Neural progenitor cell (in vitro differentiated cells): ENCODE data around the gene HOXC5. TPM values are rescaled to one million over a fixed set of nuclear protein-coding genes. Genes with fewer than 3 reads are reported as not detected.
A peak's percentile ranks its signal among the peaks of the same experiment; 100 is the strongest.

ENCODE experiments used
- DNase-seq: peaks from one replicate; pipeline ENCODE4 v3.0.0-alpha.2; 2016; ENCODE audit warnings: low spot score
- H2AFZ ChIP-seq: fragments of 200-600 bp; sonication (generic); replicated peaks from 2 replicates; pipeline ENCODE4 v1.6.1; 2016; ENCODE audit warnings: antibody characterized with exemption
- H3F3A ChIP-seq: fragments of 200-600 bp; sonication (generic); 2 replicates; pipeline ENCODE4 v1.6.1; 2016; ENCODE audit warnings: antibody characterized with exemption, low read depth
- H3K27ac ChIP-seq: fragments of 200-600 bp; sonication (generic); 2 replicates; pipeline ENCODE4 v1.5.1; 2016; ENCODE audit warnings: mild to moderate bottlenecking
- H3K27me3 ChIP-seq: fragments of 200-600 bp; sonication (generic); 2 replicates; pipeline ENCODE4 v1.6.1; 2016; ENCODE audit warnings: mild to moderate bottlenecking, moderate library complexity
- H3K36me3 ChIP-seq: fragments of 200-600 bp; sonication (generic); 2 replicates; pipeline ENCODE4 v1.5.1; 2016
- H3K4me1 ChIP-seq: fragments of 200-600 bp; sonication (generic); 2 replicates; pipeline ENCODE4 v1.6.1; 2016; ENCODE audit warnings: mixed run types
- H3K4me2 ChIP-seq: fragments of 200-600 bp; sonication (generic); 2 replicates; pipeline ENCODE4 v1.6.1; 2016
- H3K4me3 ChIP-seq: fragments of 200-600 bp; sonication (generic); 2 replicates; pipeline ENCODE4 v1.5.1; 2016
- H3K79me2 ChIP-seq: fragments of 200-600 bp; sonication (generic); 2 replicates; pipeline ENCODE4 v1.6.1; 2016; ENCODE audit warnings: low read depth
- H3K9ac ChIP-seq: fragments of 200-600 bp; sonication (generic); 2 replicates; pipeline ENCODE4 v1.6.1; 2016
- H3K9me3 ChIP-seq: fragments of 200-600 bp; sonication (generic); 2 replicates; pipeline ENCODE4 v1.5.1; 2016; ENCODE audit warnings: low read depth
- H4K20me1 ChIP-seq: fragments of 200-600 bp; sonication (generic); 2 replicates; pipeline ENCODE4 v1.6.1; 2016; ENCODE audit warnings: low read depth
- H3K27ac Mint-ChIP-seq: 3 replicates; pipeline ENCODE4 v1.8.0; 2021; ENCODE audit warnings: mixed read lengths
- H3K27me3 Mint-ChIP-seq: 2 replicates; pipeline ENCODE4 v1.8.0; 2022; ENCODE audit warnings: low read depth, mild to moderate bottlenecking, inconsistent platforms, moderate library complexity, mixed read lengths; ENCODE audit not compliant: insufficient read depth
- H3K36me3 Mint-ChIP-seq: 3 replicates; pipeline ENCODE4 v1.8.0; 2021; ENCODE audit warnings: mixed read lengths
- H3K4me1 Mint-ChIP-seq: 3 replicates; pipeline ENCODE4 v1.8.0; 2021; ENCODE audit warnings: mixed read lengths
- H3K4me3 Mint-ChIP-seq: 3 replicates; pipeline ENCODE4 v1.8.0; 2021; ENCODE audit warnings: mild to moderate bottlenecking, moderate library complexity, mixed read lengths
- H3K9me3 Mint-ChIP-seq: 3 replicates; pipeline ENCODE4 v1.8.0; 2020; ENCODE audit warnings: mixed read lengths
- CTCF ChIP-seq: fragments of 200-600 bp; sonication (generic); IDR thresholded peaks from 2 replicates; pipeline ENCODE4 v1.5.1; 2017; ENCODE audit warnings: antibody characterized with exemption, mild to moderate bottlenecking
- EZH2 ChIP-seq: fragments of 200-600 bp; sonication (generic); IDR thresholded peaks from 2 replicates; pipeline ENCODE4 v1.6.1; 2017; ENCODE audit warnings: antibody characterized with exemption, mild to moderate bottlenecking, moderate library complexity
- EZH2phosphoT487 ChIP-seq: fragments of 200-600 bp; sonication (generic); IDR thresholded peaks from 2 replicates; pipeline ENCODE4 v1.6.1; 2017; ENCODE audit warnings: antibody characterized with exemption
- total RNA-seq: library from RNA; depleted of rRNA; stranded (reverse); fragments of >200 nt; gene quantifications from 2 replicates; pipeline ENCODE4 v1.2.3, GENCODE V29; 2015; ENCODE audit warnings: low replicate concordance

Gene HOXC5
- total RNA-seq, 1 donor from 2014 or later = not detected

- no peaks in the 10 kb centered on the region for H3K9me3 ChIP-seq
- peaks cover 100% of the 10 kb centered on the region for H3K27me3 ChIP-seq
- no peak overlapping the region for H3K4me3 ChIP-seq
- no peak overlapping the region for H2AFZ ChIP-seq
- Mint-ChIP-seq H3K27ac (no peak overlapping the region), H3K36me3 (no peaks in the 10 kb centered on the region), H3K9me3 (peaks cover 5% of the 10 kb centered on the region), H3K4me1 (peaks cover 2% of the 10 kb centered on the region), H3K27me3 (peaks cover 98% of the 10 kb centered on the region), H3K4me3 (no peak overlapping the region)
- DNase-seq = no peak
- H3K4me2 ChIP-seq = no peak overlapping the region
- no peaks in the 10 kb centered on the region for H3K36me3 ChIP-seq
- TF ChIP-seq CTCF = no peak
- TF ChIP-seq EZH2 = no peak
- TF ChIP-seq EZH2phosphoT487 = no peak
- H3K79me2 ChIP-seq = no peaks in the 10 kb centered on the region
- H3K4me1 ChIP-seq = no peaks in the 10 kb centered on the region
- no peak overlapping the region for H3K9ac ChIP-seq
- H4K20me1 ChIP-seq = peaks cover 92% of the 10 kb centered on the region
- H3K27ac ChIP-seq = no peak overlapping the region
- no peaks in the 10 kb centered on the region for H3F3A ChIP-seq
These were observed 36.3 kb upstream of the HOXC5 start for GRCh38 chr12:53996240-53997203.

- no peak overlapping the region for H3K4me2 ChIP-seq
- H3K79me2 ChIP-seq = no peaks in the 10 kb centered on the region
- no peak overlapping the region for H2AFZ ChIP-seq
- peaks cover 95% of the 10 kb centered on the region for H4K20me1 ChIP-seq
- no peaks in the 10 kb centered on the region for H3F3A ChIP-seq
- no peaks in the 10 kb centered on the region for H3K9me3 ChIP-seq
- Mint-ChIP-seq H3K27me3 (peaks cover 98% of the 10 kb centered on the region), H3K36me3 (no peaks in the 10 kb centered on the region), H3K9me3 (peaks cover 5% of the 10 kb centered on the region), H3K4me3 (no peak overlapping the region), H3K27ac (no peak overlapping the region), H3K4me1 (peaks cover 2% of the 10 kb centered on the region)
- H3K4me1 ChIP-seq = no peaks in the 10 kb centered on the region
- H3K27me3 ChIP-seq = peaks cover 100% of the 10 kb centered on the region
- no peak overlapping the region for H3K9ac ChIP-seq
- TF ChIP-seq CTCF (no peak), EZH2 (peak; percentile 90), EZH2phosphoT487 (peak; percentile 95)
- no peaks in the 10 kb centered on the region for H3K36me3 ChIP-seq
- no peak overlapping the region for H3K4me3 ChIP-seq
- H3K27ac ChIP-seq = no peak overlapping the region
- no peak for DNase-seq
These were observed 35.4 kb upstream of the HOXC5 start for GRCh38 chr12:53997204-53998109.

- no peak for TF ChIP-seq EZH2
- no peak for TF ChIP-seq CTCF
- no peak for TF ChIP-seq EZH2phosphoT487
- Mint-ChIP-seq H3K9me3 (peaks cover 5% of the 10 kb centered on the region), H3K27me3 (peaks cover 98% of the 10 kb centered on the region), H3K4me1 (peaks cover 2% of the 10 kb centered on the region), H3K36me3 (no peaks in the 10 kb centered on the region), H3K27ac (no peak overlapping the region), H3K4me3 (no peak overlapping the region)
- no peak overlapping the region for H3K27ac ChIP-seq
- no peak overlapping the region for H3K9ac ChIP-seq
- H4K20me1 ChIP-seq = peaks cover 95% of the 10 kb centered on the region
- H3K4me2 ChIP-seq = no peak overlapping the region
- no peaks in the 10 kb centered on the region for H3K36me3 ChIP-seq
- peaks cover 100% of the 10 kb centered on the region for H3K27me3 ChIP-seq
- H3K9me3 ChIP-seq = no peaks in the 10 kb centered on the region
- H3K4me1 ChIP-seq = no peaks in the 10 kb centered on the region
- H2AFZ ChIP-seq = no peak overlapping the region
- H3K4me3 ChIP-seq = no peak overlapping the region
- no peaks in the 10 kb centered on the region for H3K79me2 ChIP-seq
- no peaks in the 10 kb centered on the region for H3F3A ChIP-seq
- DNase-seq = no peak
These were observed 34.5 kb upstream of the HOXC5 start for GRCh38 chr12:53998110-53998899.
